IPS-18c (cell line): ENCODE results near the gene PLEKHD1.
"Not testable (repeated sequence)": the region's sequence is repeated elsewhere in the genome, so short reads cannot be mapped to it uniquely, and the experiment has no call there.

Source experiments
- H3K4me3 ChIP-seq: 2 replicates; pipeline ENCODE4 v1.7.0; 2013; ENCODE audit warnings: low read depth, mild to moderate bottlenecking, low read length, moderate library complexity; ENCODE audit not compliant: insufficient read depth
- H3K9me3 ChIP-seq: one replicate; pipeline ENCODE4 v1.6.1; 2013; ENCODE audit warnings: mild to moderate bottlenecking, low read length, moderate library complexity; ENCODE audit not compliant: control insufficient read depth, insufficient read depth

PLEKHD1 gene

GRCh38 chr14:69476824-69477450 lies 7.6 kb upstream of the PLEKHD1 start:
- not testable (repeated sequence) for H3K4me3 ChIP-seq, H3K9me3 ChIP-seq

- H3K4me3 ChIP-seq, H3K9me3 ChIP-seq: not testable (repeated sequence)
These were observed 6.5 kb upstream of the PLEKHD1 start for GRCh38 chr14:69478055-69478454.

- peaks cover 2% of the 10 kb centered on the region for H3K9me3 ChIP-seq
- no peak overlapping the region for H3K4me3 ChIP-seq
These were observed 4.8 kb upstream of the PLEKHD1 start for GRCh38 chr14:69479696-69480095.

- Histone ChIP-seq H3K9me3 (peaks cover 2% of the 10 kb centered on the region), H3K4me3 (no peak overlapping the region)
These were observed 4.4 kb upstream of the PLEKHD1 start for GRCh38 chr14:69480136-69480535.

GRCh38 chr14:69481815-69482568 lies 2.5 kb upstream of the PLEKHD1 start:
- Histone ChIP-seq H3K4me3 (no peak overlapping the region), H3K9me3 (peaks cover 2% of the 10 kb centered on the region)

GRCh38 chr14:69483765-69484443 lies 624 bp upstream of the PLEKHD1 start:
- H3K4me3 ChIP-seq: peak overlapping the region; percentile 64
- H3K9me3 ChIP-seq: no peaks in the 10 kb centered on the region

GRCh38 chr14:69485315-69485660 lies 760 bp downstream of the PLEKHD1 start:
- H3K4me3 ChIP-seq: peak overlapping the region; percentile 64; the same call in 1 of the 2 replicates
- H3K9me3 ChIP-seq: no peaks in the 10 kb centered on the region

- H3K4me3 ChIP-seq: no peak overlapping the region
- no peaks in the 10 kb centered on the region for H3K9me3 ChIP-seq
These were observed 1.2 kb downstream of the PLEKHD1 start for GRCh38 chr14:69485701-69486100.

GRCh38 chr14:69487226-69487625 lies 2.7 kb downstream of the PLEKHD1 start:
- Histone ChIP-seq H3K4me3 (no peak overlapping the region), H3K9me3 (no peaks in the 10 kb centered on the region)

GRCh38 chr14:69487771-69488170 lies 3.2 kb downstream of the PLEKHD1 start:
- H3K9me3 ChIP-seq: no peaks in the 10 kb centered on the region
- H3K4me3 ChIP-seq: no peak overlapping the region

- H3K4me3 ChIP-seq: no peak overlapping the region
- H3K9me3 ChIP-seq: no peaks in the 10 kb centered on the region
These were observed 5.0 kb downstream of the PLEKHD1 start for GRCh38 chr14:69489495-69489894.

- no peaks in the 10 kb centered on the region for H3K9me3 ChIP-seq
- H3K4me3 ChIP-seq: no peak overlapping the region
These were observed 5.8 kb downstream of the PLEKHD1 start for GRCh38 chr14:69490219-69490918.

GRCh38 chr14:69491193-69491592 lies 6.7 kb downstream of the PLEKHD1 start:
- Histone ChIP-seq H3K9me3 (no peaks in the 10 kb centered on the region), H3K4me3 (no peak overlapping the region)

- H3K9me3 ChIP-seq: no peaks in the 10 kb centered on the region
- H3K4me3 ChIP-seq: no peak overlapping the region
These were observed 8.5 kb downstream of the PLEKHD1 start for GRCh38 chr14:69493038-69493437.

GRCh38 chr14:69493791-69494190 lies 9.3 kb downstream of the PLEKHD1 start:
- no peaks in the 10 kb centered on the region for H3K9me3 ChIP-seq
- H3K4me3 ChIP-seq: no peak overlapping the region

- Histone ChIP-seq H3K4me3 (no peak overlapping the region), H3K9me3 (no peaks in the 10 kb centered on the region)
These were observed 10.9 kb downstream of the PLEKHD1 start for GRCh38 chr14:69495341-69495921.

- not testable (repeated sequence) for H3K4me3 ChIP-seq, H3K9me3 ChIP-seq
These were observed 13.3 kb downstream of the PLEKHD1 start for GRCh38 chr14:69497866-69498265.
